ENCODE measurements around the gene FTSJ1.

Gene FTSJ1

DNA sequence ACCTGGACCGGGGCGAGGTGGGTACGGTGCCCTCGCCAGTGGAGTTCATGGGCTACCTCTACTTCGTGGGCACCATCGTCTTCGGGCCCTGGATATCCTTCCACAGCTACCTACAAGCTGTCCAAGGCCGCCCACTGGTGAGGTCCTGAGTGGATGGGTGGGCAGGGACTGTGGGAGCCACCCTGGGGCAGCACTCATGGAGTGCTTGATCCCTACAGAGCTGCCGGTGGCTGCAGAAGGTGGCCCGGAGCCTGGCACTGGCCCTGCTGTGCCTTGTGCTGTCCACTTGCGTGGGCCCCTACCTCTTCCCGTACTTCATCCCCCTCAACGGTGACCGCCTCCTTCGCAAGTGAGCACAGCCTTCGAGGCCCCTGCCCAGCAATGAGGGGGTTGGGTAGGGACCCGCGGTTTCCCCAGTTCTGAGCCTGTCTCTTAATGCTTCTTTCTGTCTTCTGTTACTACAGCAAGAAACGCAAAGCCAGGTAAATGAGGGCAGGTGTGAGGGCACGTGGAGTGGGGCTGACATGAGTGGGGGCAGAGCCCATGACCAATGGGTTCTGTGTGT, 36.5 kb downstream of the FTSJ1 start:
- CTCF ChIA-PET: no interaction called here
- POLR2A ChIA-PET: no interaction called here
- TF ChIP-seq FOXA1 (IDR thresholded peaks at IDR 0.05): no peak
- TF ChIP-seq ZNF384 (IDR thresholded peaks at IDR 0.05): no peak
- no peak for TF ChIP-seq CTBP1 (IDR thresholded peaks at IDR 0.05; ENCODE audit: borderline replicate concordance)
- no peak for TF ChIP-seq TARDBP (IDR thresholded peaks at IDR 0.05)
- TF ChIP-seq ELF4 (IDR thresholded peaks at IDR 0.05): no peak
- TF ChIP-seq L3MBTL2 (conservative IDR thresholded peaks at IDR 0.05): no peak
- no peak for TF ChIP-seq FOXM1 (IDR thresholded peaks at IDR 0.05; ENCODE audit: borderline replicate concordance)
- no peak for TF ChIP-seq HDGF (IDR thresholded peaks at IDR 0.05; ENCODE audit: borderline replicate concordance)
- TF ChIP-seq LEF1 (IDR thresholded peaks at IDR 0.05; ENCODE audit: borderline replicate concordance): no peak
- TF ChIP-seq SUZ12 (IDR thresholded peaks at IDR 0.05): no peak
- no peak for TF ChIP-seq ARNT (IDR thresholded peaks at IDR 0.05)
- TF ChIP-seq NFRKB (IDR thresholded peaks at IDR 0.05): no peak
- TF ChIP-seq FOXK2 (IDR thresholded peaks at IDR 0.05): no peak
- no peak for TF ChIP-seq SP1 (IDR thresholded peaks at IDR 0.05)
- TF ChIP-seq, protein P1, sequence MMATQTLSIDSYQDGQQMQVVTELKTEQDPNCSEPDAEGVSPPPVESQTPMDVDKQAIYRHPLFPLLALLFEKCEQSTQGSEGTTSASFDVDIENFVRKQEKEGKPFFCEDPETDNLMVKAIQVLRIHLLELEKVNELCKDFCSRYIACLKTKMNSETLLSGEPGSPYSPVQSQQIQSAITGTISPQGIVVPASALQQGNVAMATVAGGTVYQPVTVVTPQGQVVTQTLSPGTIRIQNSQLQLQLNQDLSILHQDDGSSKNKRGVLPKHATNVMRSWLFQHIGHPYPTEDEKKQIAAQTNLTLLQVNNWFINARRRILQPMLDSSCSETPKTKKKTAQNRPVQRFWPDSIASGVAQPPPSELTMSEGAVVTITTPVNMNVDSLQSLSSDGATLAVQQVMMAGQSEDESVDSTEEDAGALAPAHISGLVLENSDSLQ (IDR thresholded peaks at IDR 0.05): no peak
- no peak for TF ChIP-seq BHLHE40 (IDR thresholded peaks at IDR 0.05; ENCODE audit: borderline replicate concordance)
- DNase-seq (ENCODE audit: extremely low spot score): no peak

DNA sequence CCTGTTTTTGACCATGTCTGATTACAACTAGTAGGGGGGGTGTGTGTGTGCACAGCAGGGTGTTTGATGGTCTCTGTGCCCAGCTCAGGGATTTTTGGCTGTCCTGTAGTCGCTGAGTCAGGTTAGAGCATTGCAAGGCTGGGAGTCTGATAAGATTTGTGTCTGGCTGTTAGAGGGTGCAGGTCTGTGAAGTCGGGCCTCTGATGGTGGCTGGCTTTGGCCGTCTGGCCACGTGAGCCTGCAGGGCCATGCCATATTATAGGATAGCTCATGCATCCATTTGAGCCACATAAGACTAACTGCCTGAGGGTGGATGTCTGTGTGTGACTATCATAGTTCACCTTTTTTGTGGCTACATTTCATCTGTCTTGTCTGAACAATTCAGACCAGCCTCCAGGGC, 37.7 kb downstream of the FTSJ1 start:
- ChIA-PET POLR2A (interaction anchor here (0.6 kb wide), 1 partner anchor 310 kb away, joined by 3 read pairs; no protein-coding TSS in a partner anchor), CTCF (no interaction called here)
- DNase-seq (ENCODE audit: extremely low spot score): no peak

DNA sequence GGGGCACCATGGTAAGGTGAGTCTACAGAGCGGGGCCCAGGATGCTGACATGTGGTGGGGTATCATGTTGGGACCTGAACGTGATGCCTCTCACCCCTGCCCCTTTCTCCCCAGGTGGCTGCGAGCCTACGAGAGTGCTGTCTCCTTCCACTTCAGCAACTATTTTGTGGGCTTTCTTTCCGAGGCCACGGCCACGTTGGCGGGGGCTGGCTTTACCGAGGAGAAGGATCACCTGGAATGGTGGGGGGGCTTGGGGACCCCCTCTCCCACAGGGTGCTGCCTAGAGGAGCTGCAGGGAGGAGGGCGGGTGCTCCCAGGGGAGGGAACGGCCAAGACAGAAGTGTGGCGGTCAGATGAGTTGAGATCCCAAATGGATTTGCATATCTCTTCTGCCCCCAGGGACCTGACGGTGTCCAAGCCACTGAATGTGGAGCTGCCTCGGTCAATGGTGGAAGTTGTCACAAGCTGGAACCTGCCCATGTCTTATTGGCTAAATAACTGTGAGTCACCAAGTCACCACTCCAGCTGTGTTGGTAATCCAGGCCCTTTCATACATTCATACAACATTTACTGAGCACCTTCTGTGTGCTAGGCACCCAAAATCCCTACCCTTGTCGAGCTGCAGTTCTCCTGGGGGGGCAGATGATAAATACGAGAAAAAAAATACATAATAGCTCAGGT, 38.3 kb downstream of the FTSJ1 start:
- TF ChIP-seq FOXM1 (IDR thresholded peaks at IDR 0.05; ENCODE audit: borderline replicate concordance) (no peak), SUZ12 (IDR thresholded peaks at IDR 0.05) (no peak), SP1 (IDR thresholded peaks at IDR 0.05) (no peak), FOXA1 (IDR thresholded peaks at IDR 0.05) (no peak), HDGF (IDR thresholded peaks at IDR 0.05; ENCODE audit: borderline replicate concordance) (no peak), TARDBP (IDR thresholded peaks at IDR 0.05) (no peak), ARNT (IDR thresholded peaks at IDR 0.05) (no peak), FOXK2 (IDR thresholded peaks at IDR 0.05) (no peak)
- TF ChIP-seq, protein P1 (IDR thresholded peaks at IDR 0.05): no peak
- ChIA-PET CTCF (no interaction called here), POLR2A (interaction anchor here (0.6 kb wide), 1 partner anchor 309 kb away, joined by 3 read pairs; no protein-coding TSS in a partner anchor)
- no peak for DNase-seq (ENCODE audit: extremely low spot score)

More for the DNA sequence above, 37.7 kb downstream of the FTSJ1 start:
- TF ChIP-seq CTBP1 (IDR thresholded peaks at IDR 0.05; ENCODE audit: borderline replicate concordance): no peak
- no peak for TF ChIP-seq FOXK2 (IDR thresholded peaks at IDR 0.05)
- no peak for TF ChIP-seq ARNT (IDR thresholded peaks at IDR 0.05)
- no peak for TF ChIP-seq SUZ12 (IDR thresholded peaks at IDR 0.05)
- no peak for TF ChIP-seq FOXM1 (IDR thresholded peaks at IDR 0.05; ENCODE audit: borderline replicate concordance)
- TF ChIP-seq, protein P1 (IDR thresholded peaks at IDR 0.05): no peak
- TF ChIP-seq NFRKB (IDR thresholded peaks at IDR 0.05): no peak
- no peak for TF ChIP-seq ELF4 (IDR thresholded peaks at IDR 0.05)
- no peak for TF ChIP-seq BHLHE40 (IDR thresholded peaks at IDR 0.05; ENCODE audit: borderline replicate concordance)
- TF ChIP-seq FOXA1 (IDR thresholded peaks at IDR 0.05): no peak
- TF ChIP-seq ZNF384 (IDR thresholded peaks at IDR 0.05): no peak
- TF ChIP-seq SP1 (IDR thresholded peaks at IDR 0.05): no peak
- TF ChIP-seq L3MBTL2 (conservative IDR thresholded peaks at IDR 0.05): no peak
- no peak for TF ChIP-seq LEF1 (IDR thresholded peaks at IDR 0.05; ENCODE audit: borderline replicate concordance)

DNA sequence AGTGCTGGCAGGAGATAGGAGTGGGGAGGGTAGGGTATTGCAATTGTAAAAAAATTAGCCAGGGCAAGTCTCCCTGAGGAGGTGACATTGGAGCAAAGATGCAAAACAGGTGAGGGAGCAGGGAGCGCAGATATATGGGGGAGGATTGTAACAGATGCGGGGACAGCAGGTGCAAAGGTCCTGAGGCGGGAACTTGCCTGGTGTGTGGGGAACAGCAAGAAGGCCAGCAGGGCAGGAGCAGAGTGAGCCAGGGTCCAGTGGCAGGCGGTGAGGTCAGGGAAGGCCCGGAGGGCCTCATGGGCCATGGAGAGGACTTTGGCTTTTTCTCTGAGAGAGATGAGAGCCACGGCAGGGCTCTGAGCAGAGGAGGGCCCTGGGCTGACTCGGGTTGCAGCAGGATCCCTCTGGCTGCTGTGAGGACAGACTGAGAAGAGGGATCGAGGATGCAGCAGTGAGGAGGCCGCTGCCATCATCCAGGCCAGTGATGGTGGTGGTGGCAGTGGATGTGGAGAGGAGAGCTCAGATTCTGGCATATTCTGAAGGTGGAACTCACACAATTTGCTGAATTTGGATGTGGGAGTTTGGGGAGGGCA, 39.0 kb downstream of the FTSJ1 start:
- ChIA-PET CTCF (no interaction called here), POLR2A (no interaction called here)
- DNase-seq (ENCODE audit: extremely low spot score): no peak
- TF ChIP-seq ZNF384 (IDR thresholded peaks at IDR 0.05) (no peak), BHLHE40 (IDR thresholded peaks at IDR 0.05; ENCODE audit: borderline replicate concordance) (no peak), FOXA1 (IDR thresholded peaks at IDR 0.05) (no peak), ELF4 (IDR thresholded peaks at IDR 0.05) (no peak), ARNT (IDR thresholded peaks at IDR 0.05) (no peak), LEF1 (IDR thresholded peaks at IDR 0.05; ENCODE audit: borderline replicate concordance) (no peak), L3MBTL2 (conservative IDR thresholded peaks at IDR 0.05) (no peak), CTBP1 (IDR thresholded peaks at IDR 0.05; ENCODE audit: borderline replicate concordance) (no peak), NFRKB (IDR thresholded peaks at IDR 0.05) (no peak), HDGF (IDR thresholded peaks at IDR 0.05; ENCODE audit: borderline replicate concordance) (no peak), TARDBP (IDR thresholded peaks at IDR 0.05) (no peak), SP1 (IDR thresholded peaks at IDR 0.05) (no peak), FOXM1 (IDR thresholded peaks at IDR 0.05; ENCODE audit: borderline replicate concordance) (no peak)
- TF ChIP-seq, protein P1 (IDR thresholded peaks at IDR 0.05): no peak

DNA sequence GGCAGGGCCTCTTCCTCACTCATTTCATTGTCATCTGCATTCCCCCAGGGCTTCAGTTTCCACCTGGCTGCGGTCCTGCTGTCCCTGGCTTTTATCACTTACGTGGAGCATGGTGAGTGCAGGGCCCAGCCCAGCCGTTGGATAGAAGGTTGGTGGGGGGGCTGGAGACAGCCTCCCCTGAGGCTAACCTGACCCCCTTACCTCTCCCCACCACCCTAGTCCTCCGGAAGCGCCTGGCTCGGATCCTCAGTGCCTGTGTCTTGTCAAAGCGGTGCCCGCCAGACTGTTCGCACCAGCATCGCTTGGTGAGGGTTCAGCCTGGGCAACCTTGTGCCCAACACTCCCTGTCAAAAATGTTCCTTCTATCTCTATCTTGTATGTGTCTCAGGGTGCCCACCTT, 39.8 kb downstream of the FTSJ1 start:
- DNase-seq (ENCODE audit: extremely low spot score): no peak
- ChIA-PET POLR2A (no interaction called here), CTCF (no interaction called here)
- TF ChIP-seq ELF4 (IDR thresholded peaks at IDR 0.05): no peak
- TF ChIP-seq TARDBP (IDR thresholded peaks at IDR 0.05): no peak
- TF ChIP-seq CTBP1 (IDR thresholded peaks at IDR 0.05; ENCODE audit: borderline replicate concordance): no peak
- TF ChIP-seq, protein P1 (IDR thresholded peaks at IDR 0.05): no peak
- no peak for TF ChIP-seq ARNT (IDR thresholded peaks at IDR 0.05)
- TF ChIP-seq SP1 (IDR thresholded peaks at IDR 0.05): no peak
- TF ChIP-seq FOXM1 (IDR thresholded peaks at IDR 0.05; ENCODE audit: borderline replicate concordance): no peak
- no peak for TF ChIP-seq ZNF384 (IDR thresholded peaks at IDR 0.05)
- TF ChIP-seq LEF1 (IDR thresholded peaks at IDR 0.05; ENCODE audit: borderline replicate concordance): no peak
- no peak for TF ChIP-seq BHLHE40 (IDR thresholded peaks at IDR 0.05; ENCODE audit: borderline replicate concordance)
- TF ChIP-seq L3MBTL2 (conservative IDR thresholded peaks at IDR 0.05): no peak
- TF ChIP-seq NFRKB (IDR thresholded peaks at IDR 0.05): no peak
- TF ChIP-seq FOXA1 (IDR thresholded peaks at IDR 0.05): no peak
- TF ChIP-seq SUZ12 (IDR thresholded peaks at IDR 0.05): no peak
- TF ChIP-seq HDGF (IDR thresholded peaks at IDR 0.05; ENCODE audit: borderline replicate concordance): no peak
- TF ChIP-seq FOXK2 (IDR thresholded peaks at IDR 0.05): no peak
